Neural crest cell (in vitro differentiated cells): ENCODE measurements around the gene ZNF785. TPM values are rescaled to one million over a fixed set of nuclear protein-coding genes. Genes with fewer than 3 reads are reported as not detected.
A peak's percentile ranks its signal among the peaks of the same experiment; 100 is the strongest.

Experiments used
- DNase-seq: peaks from one replicate; pipeline ENCODE4 v3.0.0; 2021; ENCODE audit warnings: low read depth, mixed read lengths, low spot score
- H3K27ac Mint-ChIP-seq: one replicate; pipeline ENCODE4 v1.8.0; 2021; ENCODE audit warnings: mild to moderate bottlenecking, mixed read lengths; ENCODE audit not compliant: unreplicated experiment
- H3K27me3 Mint-ChIP-seq: 2 replicates; pipeline ENCODE4 v1.8.0; 2021; ENCODE audit warnings: low read depth, mild to moderate bottlenecking, mixed read lengths
- H3K36me3 Mint-ChIP-seq: 2 replicates; pipeline ENCODE4 v1.8.0; 2021; ENCODE audit warnings: low read depth, mild to moderate bottlenecking, mixed read lengths
- H3K4me1 Mint-ChIP-seq: 2 replicates; pipeline ENCODE4 v1.8.0; 2021; ENCODE audit warnings: mixed read lengths
- H3K4me3 Mint-ChIP-seq: one replicate; pipeline ENCODE4 v1.8.0; 2021; ENCODE audit warnings: mild to moderate bottlenecking, mixed read lengths
- H3K9me3 Mint-ChIP-seq: 2 replicates; pipeline ENCODE4 v1.8.0; 2021; ENCODE audit warnings: mixed read lengths
- total RNA-seq: library from RNA; stranded (reverse); gene quantifications from 2 replicates; pipeline ENCODE4 v1.2.1, GENCODE V29; 2021
- TF ChIP-seq, protein P1 (sequence below): fragments of 200-600 bp; sonication (generic); conservative IDR thresholded peaks from 2 replicates; pipeline ENCODE4 v1.5.0; 2021; ENCODE audit warnings: antibody characterized with exemption, mild to moderate bottlenecking

The ZNF785 gene
- total RNA-seq, 1 donor from 2014 or later: 38.3 TPM

DNA sequence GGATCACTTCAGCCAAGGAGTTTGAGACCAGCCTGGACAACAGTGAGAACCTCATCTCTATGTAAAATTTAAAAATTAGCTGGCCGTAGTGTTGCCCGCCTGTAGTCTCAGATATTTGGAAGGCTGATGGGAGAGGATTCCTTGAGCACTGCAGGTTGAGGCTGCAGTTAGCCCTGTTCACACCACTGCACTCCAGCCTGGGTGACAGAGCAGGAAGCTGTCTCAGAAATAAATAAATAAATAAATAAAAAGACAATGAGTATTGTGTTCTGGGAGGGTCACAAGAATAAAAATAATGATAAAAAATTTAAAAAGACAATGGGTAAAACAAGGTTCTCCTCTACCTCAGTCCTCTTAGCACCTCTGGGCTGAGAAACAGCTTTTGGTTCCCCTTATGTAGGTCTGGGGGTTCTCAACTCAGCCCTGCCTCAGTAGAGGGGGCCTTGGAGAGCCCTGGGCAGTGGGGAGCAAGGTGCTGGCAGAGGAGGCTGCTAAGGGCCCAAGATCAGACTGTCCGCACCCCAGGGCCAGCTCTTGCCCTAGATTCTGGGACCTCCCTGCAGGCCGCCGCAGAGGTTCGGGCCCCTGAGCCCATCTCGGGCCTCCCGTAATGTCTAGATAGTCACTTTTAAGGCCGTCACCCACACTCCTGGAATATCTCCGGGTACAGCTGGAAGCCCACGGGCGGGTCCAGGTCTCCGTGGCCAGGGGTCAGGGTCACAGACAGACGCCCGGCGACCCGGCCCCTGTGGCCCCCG is 30.8 kb downstream of the ZNF785 start:
- peaks cover 15% of the 10 kb centered on the region for H3K36me3 Mint-ChIP-seq
- TF ChIP-seq, protein P1, sequence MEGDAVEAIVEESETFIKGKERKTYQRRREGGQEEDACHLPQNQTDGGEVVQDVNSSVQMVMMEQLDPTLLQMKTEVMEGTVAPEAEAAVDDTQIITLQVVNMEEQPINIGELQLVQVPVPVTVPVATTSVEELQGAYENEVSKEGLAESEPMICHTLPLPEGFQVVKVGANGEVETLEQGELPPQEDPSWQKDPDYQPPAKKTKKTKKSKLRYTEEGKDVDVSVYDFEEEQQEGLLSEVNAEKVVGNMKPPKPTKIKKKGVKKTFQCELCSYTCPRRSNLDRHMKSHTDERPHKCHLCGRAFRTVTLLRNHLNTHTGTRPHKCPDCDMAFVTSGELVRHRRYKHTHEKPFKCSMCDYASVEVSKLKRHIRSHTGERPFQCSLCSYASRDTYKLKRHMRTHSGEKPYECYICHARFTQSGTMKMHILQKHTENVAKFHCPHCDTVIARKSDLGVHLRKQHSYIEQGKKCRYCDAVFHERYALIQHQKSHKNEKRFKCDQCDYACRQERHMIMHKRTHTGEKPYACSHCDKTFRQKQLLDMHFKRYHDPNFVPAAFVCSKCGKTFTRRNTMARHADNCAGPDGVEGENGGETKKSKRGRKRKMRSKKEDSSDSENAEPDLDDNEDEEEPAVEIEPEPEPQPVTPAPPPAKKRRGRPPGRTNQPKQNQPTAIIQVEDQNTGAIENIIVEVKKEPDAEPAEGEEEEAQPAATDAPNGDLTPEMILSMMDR: no peak
- H3K4me1 Mint-ChIP-seq: peaks cover 33% of the 10 kb centered on the region
- DNase-seq: no peak
- H3K4me3 Mint-ChIP-seq: peak overlapping the region; percentile 76
- H3K27ac Mint-ChIP-seq: no peak overlapping the region
- H3K27me3 Mint-ChIP-seq: no peaks in the 10 kb centered on the region
- H3K9me3 Mint-ChIP-seq: no peaks in the 10 kb centered on the region

DNA sequence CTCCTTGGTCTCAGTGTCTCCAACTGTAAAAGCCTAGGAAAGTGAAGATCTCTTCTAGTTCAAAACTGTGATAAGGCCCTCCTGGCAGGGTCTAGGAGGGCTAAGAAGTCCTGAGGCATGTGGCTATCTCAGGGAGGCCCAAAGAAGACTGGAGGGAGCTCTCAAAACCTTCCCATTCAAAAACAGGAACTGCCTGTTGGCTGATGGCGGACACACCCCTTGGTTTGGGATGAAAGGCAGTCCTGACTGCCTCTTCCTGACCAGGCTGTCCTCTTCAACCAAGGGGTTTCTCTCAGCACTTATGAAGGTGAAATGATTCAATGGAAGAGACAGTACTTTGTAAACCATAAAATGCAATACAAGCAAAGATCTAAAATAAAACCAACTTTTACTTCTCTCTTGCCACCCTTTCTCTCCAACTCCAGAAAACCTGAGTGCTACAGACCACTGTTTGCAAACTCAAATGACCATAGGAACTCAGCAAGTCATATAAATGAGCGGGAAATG is 32.1 kb downstream of the ZNF785 start:
- Mint-ChIP-seq H3K4me1 (peaks cover 31% of the 10 kb centered on the region), H3K9me3 (no peaks in the 10 kb centered on the region), H3K27me3 (no peaks in the 10 kb centered on the region), H3K27ac (no peak overlapping the region), H3K36me3 (peaks cover 15% of the 10 kb centered on the region), H3K4me3 (peak overlapping the region; percentile 76)
- no peak for DNase-seq
- TF ChIP-seq, protein P1: no peak

DNA sequence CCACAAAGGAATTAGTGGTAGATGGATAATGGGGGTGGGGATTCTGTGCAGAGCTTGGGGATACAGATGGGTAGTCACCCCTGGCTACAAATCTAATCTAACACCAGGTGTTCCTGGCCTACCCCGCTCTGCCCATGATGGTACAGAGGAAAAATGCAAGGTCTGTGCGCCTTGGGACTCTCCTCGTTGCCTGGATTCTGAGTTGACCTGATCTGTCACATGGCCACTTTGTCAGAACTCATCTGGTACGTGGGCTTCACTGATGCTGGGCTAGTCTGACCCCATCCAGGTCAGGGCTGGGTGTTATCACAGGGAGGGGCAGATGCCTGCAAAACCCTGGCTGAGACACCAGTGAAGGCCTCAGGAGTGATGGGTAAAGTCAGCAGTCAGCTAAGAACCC is 32.5 kb downstream of the ZNF785 start:
- Mint-ChIP-seq H3K27ac (no peak overlapping the region), H3K9me3 (no peaks in the 10 kb centered on the region), H3K27me3 (no peaks in the 10 kb centered on the region), H3K4me3 (peak overlapping the region; percentile 76), H3K4me1 (peaks cover 30% of the 10 kb centered on the region), H3K36me3 (peaks cover 15% of the 10 kb centered on the region)
- TF ChIP-seq, protein P1: no peak
- DNase-seq: no peak

DNA sequence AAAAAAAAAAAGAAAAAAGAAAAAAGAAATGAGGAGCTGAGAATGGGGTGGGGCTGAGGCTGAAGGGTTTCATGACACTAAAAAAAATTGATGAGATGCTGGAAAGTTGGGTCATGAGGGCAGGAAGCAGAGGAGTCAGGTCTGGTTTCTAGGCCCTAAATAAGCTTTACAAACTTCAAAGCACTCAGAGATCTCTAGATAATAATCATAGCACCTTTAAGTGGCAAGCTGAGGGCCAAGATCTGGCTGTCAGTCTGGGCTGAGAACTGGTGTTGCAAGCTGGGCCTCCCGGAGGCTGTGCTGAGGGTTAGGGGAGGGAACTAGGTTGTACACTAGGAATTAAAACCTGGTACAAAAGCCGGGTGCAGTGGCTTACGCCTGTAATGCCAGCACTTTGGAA is 33.7 kb downstream of the ZNF785 start:
- H3K27ac Mint-ChIP-seq: peak overlapping the region; percentile 35
- TF ChIP-seq, protein P1: no peak
- no peaks in the 10 kb centered on the region for H3K9me3 Mint-ChIP-seq
- H3K4me3 Mint-ChIP-seq: no peak overlapping the region
- H3K27me3 Mint-ChIP-seq: no peaks in the 10 kb centered on the region
- peaks cover 27% of the 10 kb centered on the region for H3K4me1 Mint-ChIP-seq
- peaks cover 15% of the 10 kb centered on the region for H3K36me3 Mint-ChIP-seq
- no peak for DNase-seq

DNA sequence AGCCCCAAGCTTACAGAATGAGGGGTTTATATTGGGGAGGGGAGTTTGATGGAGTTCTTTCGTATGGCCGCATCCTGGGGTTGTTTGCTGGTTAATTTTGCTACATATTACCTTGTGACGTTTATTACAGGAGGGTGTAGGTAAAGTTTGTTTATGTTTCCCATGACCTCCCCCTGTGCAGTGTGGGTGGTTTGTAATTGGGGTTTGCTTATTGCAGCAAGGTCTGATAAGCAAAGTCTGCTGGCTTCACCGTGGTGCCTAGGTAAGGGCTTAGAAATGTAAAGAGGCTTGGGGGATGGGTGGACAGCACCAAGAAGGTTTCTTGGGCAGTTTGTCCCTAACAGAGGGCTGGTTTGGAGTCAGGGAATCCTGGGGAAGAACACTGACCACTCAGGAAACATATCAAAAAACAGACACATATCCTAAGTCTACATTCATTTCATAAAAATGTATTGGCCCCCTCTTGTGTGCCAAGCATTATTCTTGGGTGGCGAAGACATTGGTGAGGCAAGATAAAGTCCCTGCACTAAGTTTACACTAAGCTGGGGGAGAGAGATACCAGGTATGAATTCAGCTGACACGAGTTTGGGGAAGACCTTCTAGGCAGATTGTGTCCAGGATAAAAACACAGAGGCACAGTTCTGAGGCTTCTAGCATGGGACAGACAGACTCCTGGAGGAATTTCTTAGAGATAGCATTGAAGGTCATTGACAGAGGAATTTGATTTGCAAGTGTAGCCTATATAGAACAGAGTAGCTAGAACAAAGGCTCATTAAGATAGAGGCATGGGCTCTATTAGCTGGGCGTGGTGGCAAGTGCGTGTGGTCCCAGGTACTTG is 36.9 kb downstream of the ZNF785 start:
- Mint-ChIP-seq H3K9me3 (no peaks in the 10 kb centered on the region), H3K27ac (peak overlapping the region; percentile 91), H3K27me3 (no peaks in the 10 kb centered on the region), H3K4me3 (peak overlapping the region; percentile 40), H3K4me1 (peaks cover 15% of the 10 kb centered on the region), H3K36me3 (peaks cover 3% of the 10 kb centered on the region)
- TF ChIP-seq, protein P1: no peak
- no peak for DNase-seq
